ENCODE data around the gene TMPRSS6. TPM values are rescaled to one million over a fixed set of nuclear protein-coding genes. Genes with fewer than 3 reads are reported as not detected.

TMPRSS6 gene
- total RNA-seq, 1 experiment from 2014 or later, result 0.04 TPM

DNA sequence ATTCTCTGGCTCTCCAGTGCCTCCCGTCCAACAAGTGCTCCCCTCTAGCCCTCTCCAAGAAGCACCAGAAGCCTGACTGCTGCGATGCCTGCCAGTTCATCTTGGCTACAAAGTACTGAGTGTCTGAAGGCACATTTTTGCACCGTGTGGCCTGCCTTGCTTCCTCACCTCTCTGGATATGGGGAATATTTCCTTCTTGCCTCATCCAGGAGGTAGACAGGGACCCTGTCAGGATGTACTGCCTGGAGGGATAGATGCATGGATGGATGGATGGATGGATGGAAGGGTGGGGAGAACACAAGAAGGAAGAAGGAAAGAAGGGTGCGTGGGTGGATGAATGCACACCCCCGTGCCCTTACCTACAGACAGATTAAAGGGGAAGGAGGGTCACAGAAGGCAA, 30.4 kb downstream of the TMPRSS6 start:
- DNase-seq (no peak), ATAC-seq (no peak)
- Histone ChIP-seq H3K9me3 (ENCODE audit: low read length) (no peaks in the 10 kb centered on the region), H3K9me2 (replicated peaks; ENCODE audit: low read length) (no peaks in the 10 kb centered on the region), H3F3A (ENCODE audit: low read length, unreplicated experiment) (no peaks in the 10 kb centered on the region), H3K4me2 (ENCODE audit: low read length) (no peak overlapping the region), H4K20me1 (ENCODE audit: low read length) (no peaks in the 10 kb centered on the region), H3K36me3 (ENCODE audit: low read depth, low read length) (no peaks in the 10 kb centered on the region), H3K4me1 (ENCODE audit: insufficient read depth, low read length) (no peaks in the 10 kb centered on the region), H3K4me3 (ENCODE audit: low read length) (no peak overlapping the region), H3K27me3 (ENCODE audit: low read length) (0 out of 2 replicates have a peak, but pooled peaks cover 8% of the 10 kb centered on the region), H3K79me2 (ENCODE audit: low read length) (no peaks in the 10 kb centered on the region), H3K9ac (ENCODE audit: low read length) (no peak overlapping the region), H3K27ac (ENCODE audit: low read length) (no peak overlapping the region), H2AFZ (ENCODE audit: low read length) (no peak overlapping the region)
- CTCF ChIA-PET, result no interaction called here
- BruUV-seq (replicated peaks), result no TSS peak
- POLR2A ChIA-PET (ENCODE audit: unreplicated experiment), result no interaction called here
- TF ChIP-seq, protein P1, sequence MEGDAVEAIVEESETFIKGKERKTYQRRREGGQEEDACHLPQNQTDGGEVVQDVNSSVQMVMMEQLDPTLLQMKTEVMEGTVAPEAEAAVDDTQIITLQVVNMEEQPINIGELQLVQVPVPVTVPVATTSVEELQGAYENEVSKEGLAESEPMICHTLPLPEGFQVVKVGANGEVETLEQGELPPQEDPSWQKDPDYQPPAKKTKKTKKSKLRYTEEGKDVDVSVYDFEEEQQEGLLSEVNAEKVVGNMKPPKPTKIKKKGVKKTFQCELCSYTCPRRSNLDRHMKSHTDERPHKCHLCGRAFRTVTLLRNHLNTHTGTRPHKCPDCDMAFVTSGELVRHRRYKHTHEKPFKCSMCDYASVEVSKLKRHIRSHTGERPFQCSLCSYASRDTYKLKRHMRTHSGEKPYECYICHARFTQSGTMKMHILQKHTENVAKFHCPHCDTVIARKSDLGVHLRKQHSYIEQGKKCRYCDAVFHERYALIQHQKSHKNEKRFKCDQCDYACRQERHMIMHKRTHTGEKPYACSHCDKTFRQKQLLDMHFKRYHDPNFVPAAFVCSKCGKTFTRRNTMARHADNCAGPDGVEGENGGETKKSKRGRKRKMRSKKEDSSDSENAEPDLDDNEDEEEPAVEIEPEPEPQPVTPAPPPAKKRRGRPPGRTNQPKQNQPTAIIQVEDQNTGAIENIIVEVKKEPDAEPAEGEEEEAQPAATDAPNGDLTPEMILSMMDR (conservative IDR thresholded peaks at IDR 0.05; ENCODE audit: low read depth, low read length), result no peak
- TF ChIP-seq EZH2phosphoT487 (IDR thresholded peaks at IDR 0.05; ENCODE audit: borderline replicate concordance, low read length) (no peak), EZH2 (IDR thresholded peaks at IDR 0.05; ENCODE audit: low read length, unreplicated experiment) (no peak)
- intact Hi-C loops (cut with micrococcal nuclease), result loop anchor here (10.0 kb wide), 1 partner anchor 116 kb away; no protein-coding TSS in a partner anchor

DNA sequence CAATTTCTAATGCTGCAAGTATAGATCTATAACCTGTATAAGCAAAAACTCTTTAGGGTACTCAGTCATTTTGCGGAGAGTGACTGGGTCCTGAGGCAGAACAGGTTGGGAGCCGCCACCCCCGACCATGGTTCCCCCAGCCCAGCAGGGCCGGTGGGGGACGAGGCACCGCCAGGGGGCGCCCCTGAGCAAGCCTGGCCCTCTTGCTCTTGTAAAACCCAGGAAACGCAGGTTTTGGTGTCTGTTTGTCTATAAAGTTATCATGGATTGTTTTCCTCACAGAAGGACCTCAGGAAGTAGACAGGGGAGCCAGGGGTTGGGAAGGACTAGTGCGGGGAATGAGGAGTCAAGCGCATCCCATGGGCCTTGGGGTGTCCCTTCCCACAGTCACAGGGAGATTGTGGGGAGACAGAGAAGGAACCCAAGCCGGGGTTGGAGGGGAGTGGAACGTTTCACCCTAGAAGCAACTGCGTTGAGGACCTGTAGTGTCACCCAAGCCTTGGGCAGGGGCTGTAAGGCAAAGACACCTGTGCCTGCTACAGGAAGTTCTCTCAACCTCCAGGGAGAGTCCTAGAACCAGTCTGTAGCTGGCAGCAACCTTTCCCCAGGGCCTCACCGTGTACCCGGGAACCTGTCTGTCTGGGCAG, 31.6 kb downstream of the TMPRSS6 start:
- Histone ChIP-seq H3F3A (ENCODE audit: low read length, unreplicated experiment) (no peaks in the 10 kb centered on the region), H3K9me2 (replicated peaks; ENCODE audit: low read length) (no peaks in the 10 kb centered on the region), H3K79me2 (ENCODE audit: low read length) (no peaks in the 10 kb centered on the region), H3K4me2 (ENCODE audit: low read length) (no peak overlapping the region), H3K9ac (ENCODE audit: low read length) (no peak overlapping the region), H2AFZ (ENCODE audit: low read length) (0 out of 2 replicates have a peak overlapping the region, but pooled peaks have one; percentile 37), H3K27me3 (ENCODE audit: low read length) (0 out of 2 replicates have a peak, but pooled peaks cover 8% of the 10 kb centered on the region), H3K4me1 (ENCODE audit: insufficient read depth, low read length) (no peaks in the 10 kb centered on the region), H3K9me3 (ENCODE audit: low read length) (no peaks in the 10 kb centered on the region), H3K27ac (ENCODE audit: low read length) (no peak overlapping the region), H3K4me3 (ENCODE audit: low read length) (no peak overlapping the region), H3K36me3 (ENCODE audit: low read depth, low read length) (no peaks in the 10 kb centered on the region), H4K20me1 (ENCODE audit: low read length) (no peaks in the 10 kb centered on the region)
- ChIA-PET POLR2A (ENCODE audit: unreplicated experiment) (no interaction called here), CTCF (no interaction called here)
- DNase-seq (peak; percentile 58), ATAC-seq (peak; percentile 50; the same call in 1 of the 2 replicates)
- TF ChIP-seq EZH2 (IDR thresholded peaks at IDR 0.05; ENCODE audit: low read length, unreplicated experiment), result no peak
- TF ChIP-seq, protein P1 (conservative IDR thresholded peaks at IDR 0.05; ENCODE audit: low read depth, low read length), result peak; percentile 87
- no peak for TF ChIP-seq EZH2phosphoT487 (IDR thresholded peaks at IDR 0.05; ENCODE audit: borderline replicate concordance, low read length)
- intact Hi-C loops (cut with micrococcal nuclease), result loop anchor here (10.0 kb wide), 1 partner anchor 117 kb away; no protein-coding TSS in a partner anchor
- no TSS peak for BruUV-seq (replicated peaks)

DNA sequence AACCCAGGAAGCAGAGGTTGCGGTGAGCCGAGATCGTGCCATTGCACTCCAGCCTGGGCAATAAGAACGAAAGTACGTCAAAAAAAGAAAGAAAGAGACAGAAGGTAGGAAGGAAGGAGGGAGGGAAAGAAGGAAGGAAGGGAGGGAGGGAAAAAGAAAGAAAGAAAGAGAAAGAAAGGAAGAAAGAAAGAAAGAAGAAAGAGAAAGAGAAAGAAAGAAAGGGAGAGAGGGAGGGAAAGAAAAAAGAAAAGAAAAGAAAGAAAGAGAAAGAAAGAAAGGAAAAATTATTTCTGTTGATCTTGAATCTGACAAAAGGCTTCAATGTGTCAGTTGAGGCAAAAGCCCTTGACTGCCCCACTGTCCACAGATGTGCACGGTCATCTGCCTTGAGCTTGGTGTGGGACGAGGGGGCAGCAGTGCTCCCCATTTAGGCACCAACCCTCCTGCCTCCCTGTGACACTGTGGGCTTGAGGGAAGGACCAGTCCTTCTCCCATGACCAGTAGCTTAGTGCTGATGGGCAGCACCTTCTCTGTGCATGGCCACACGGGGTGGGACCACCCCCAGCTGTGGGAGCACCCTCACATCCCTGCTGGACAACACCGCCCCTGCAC, 33.6 kb downstream of the TMPRSS6 start:
- intact Hi-C loops (cut with micrococcal nuclease), result loop anchor here (10.0 kb wide), 1 partner anchor 119 kb away; no protein-coding TSS in a partner anchor
- no peak overlapping the region for H3K4me3 ChIP-seq (ENCODE audit: low read length)
- POLR2A ChIA-PET (ENCODE audit: unreplicated experiment), result no interaction called here
- no peaks in the 10 kb centered on the region for H3F3A ChIP-seq (ENCODE audit: low read length, unreplicated experiment)
- no peak overlapping the region for H2AFZ ChIP-seq (ENCODE audit: low read length)
- H3K79me2 ChIP-seq (ENCODE audit: low read length), result no peaks in the 10 kb centered on the region
- no peaks in the 10 kb centered on the region for H4K20me1 ChIP-seq (ENCODE audit: low read length)
- CTCF ChIA-PET, result no interaction called here
- 0 out of 2 replicates have a peak, but pooled peaks cover 8% of the 10 kb centered on the region for H3K27me3 ChIP-seq (ENCODE audit: low read length)
- no peak overlapping the region for H3K27ac ChIP-seq (ENCODE audit: low read length)
- DNase-seq (no peak), ATAC-seq (no peak)
- H3K36me3 ChIP-seq (ENCODE audit: low read depth, low read length), result no peaks in the 10 kb centered on the region
- H3K9me2 ChIP-seq (replicated peaks; ENCODE audit: low read length), result no peaks in the 10 kb centered on the region
- H3K9ac ChIP-seq (ENCODE audit: low read length), result no peak overlapping the region
- no peak overlapping the region for H3K4me2 ChIP-seq (ENCODE audit: low read length)
- TF ChIP-seq EZH2 (IDR thresholded peaks at IDR 0.05; ENCODE audit: low read length, unreplicated experiment) (no peak), EZH2phosphoT487 (IDR thresholded peaks at IDR 0.05; ENCODE audit: borderline replicate concordance, low read length) (no peak)
- TF ChIP-seq, protein P1 (conservative IDR thresholded peaks at IDR 0.05; ENCODE audit: low read depth, low read length), result no peak
- no peaks in the 10 kb centered on the region for H3K9me3 ChIP-seq (ENCODE audit: low read length)
- no peaks in the 10 kb centered on the region for H3K4me1 ChIP-seq (ENCODE audit: insufficient read depth, low read length)
- BruUV-seq (replicated peaks), result no TSS peak
